ENCODE data around the gene MTTP.

DNA sequence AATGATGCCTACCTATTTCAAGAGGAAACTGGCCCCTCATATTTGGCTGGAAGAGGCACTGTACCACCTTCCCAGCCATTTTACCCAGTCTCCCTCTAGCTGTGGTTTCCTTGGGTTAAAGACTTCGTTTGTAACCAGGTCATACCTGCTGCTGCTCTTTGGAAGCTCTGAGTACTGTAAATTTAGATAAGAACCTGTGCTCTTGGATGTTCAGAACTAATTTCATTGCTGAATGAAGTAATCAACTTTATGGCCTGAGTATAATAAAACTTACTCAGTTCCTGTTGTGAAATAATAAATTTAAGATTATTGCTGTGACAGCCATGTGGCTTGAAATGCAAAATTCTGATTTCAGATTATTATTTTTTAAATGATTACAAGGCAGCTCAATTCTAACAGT, 12.2 kb downstream of the MTTP start:
- TF ChIP-seq POLR2A (IDR thresholded peaks at IDR 0.05) (no peak), CTCF (IDR thresholded peaks at IDR 0.05) (no peak)
